Measurements from ENCODE around the gene POM121C.
"Not testable (repeated sequence)": the region's sequence is repeated elsewhere in the genome, so short reads cannot be mapped to it uniquely, and the experiment has no call there.

Gene POM121C

DNA sequence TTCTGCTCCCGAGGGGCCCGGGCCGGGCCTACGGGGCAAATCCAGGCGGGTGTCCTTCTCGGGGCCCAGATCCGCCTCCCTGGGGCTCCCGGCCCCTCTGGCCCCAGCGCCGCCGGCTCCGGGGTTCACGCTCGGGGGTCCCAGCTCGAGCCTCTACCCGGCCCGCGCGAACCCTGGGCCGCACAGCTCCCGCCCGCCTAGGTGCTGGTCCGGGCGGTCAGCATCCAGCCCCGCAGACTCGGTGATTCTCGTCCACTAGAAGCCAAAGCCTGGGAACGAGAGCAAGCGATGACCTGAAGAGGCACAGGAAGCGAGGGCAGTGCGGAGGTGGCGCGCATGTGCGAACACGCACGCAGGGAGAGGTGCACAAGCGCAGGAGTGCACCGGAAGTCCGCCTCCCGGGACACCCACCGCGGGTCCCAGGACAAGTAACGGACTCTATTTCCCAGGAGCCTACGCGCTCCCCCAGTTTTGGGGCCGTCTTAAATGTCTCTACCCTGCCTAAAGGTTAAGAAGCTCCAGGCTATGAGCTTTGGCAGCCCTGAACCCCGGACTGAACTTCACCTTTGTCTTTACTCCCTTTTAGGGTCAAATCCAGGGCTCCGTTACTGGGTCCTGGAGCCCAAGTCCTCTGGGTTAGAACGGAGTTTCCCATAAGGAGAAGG, at the start of gene POM121C:
Gene POM121C (minus strand): TSS at position 321 of the 665 bp plus-strand sequence. CDS start 44,803 bp downstream, outside the sequence.
- peak within 1 kb of the TSS; percentile 77 for H3K27ac ChIP-seq

- no peak for TF ChIP-seq ZFX (IDR thresholded peaks at IDR 0.05; ENCODE audit: borderline replicate concordance)
These were observed 48.7 kb upstream of the POM121C start for GRCh38 chr7:75534727-75535307.

DNA sequence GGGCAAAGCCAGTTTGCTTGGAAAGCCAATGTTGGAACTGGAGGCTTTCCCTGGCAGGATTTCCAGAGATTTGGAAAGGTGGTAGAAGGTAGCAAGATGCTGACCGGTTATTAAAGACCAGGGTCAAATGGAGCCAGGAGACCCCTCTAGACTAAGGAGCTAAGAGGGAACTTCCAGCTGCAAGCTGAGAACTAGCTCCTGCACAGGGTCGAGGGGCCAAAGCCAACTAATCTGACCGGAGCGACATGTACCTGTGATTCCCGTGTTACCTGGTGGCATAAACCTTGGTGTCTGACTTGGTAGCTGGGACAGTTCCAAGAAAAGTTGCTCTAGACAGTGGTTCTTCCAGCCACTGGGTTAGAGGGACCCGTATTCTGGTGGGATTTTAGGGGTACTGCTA, 47.8 kb upstream of the POM121C start:
- H3K27ac ChIP-seq = no peak overlapping the region
- no peak for TF ChIP-seq ZFX (IDR thresholded peaks at IDR 0.05; ENCODE audit: borderline replicate concordance)
- TF ChIP-seq, protein P1, sequence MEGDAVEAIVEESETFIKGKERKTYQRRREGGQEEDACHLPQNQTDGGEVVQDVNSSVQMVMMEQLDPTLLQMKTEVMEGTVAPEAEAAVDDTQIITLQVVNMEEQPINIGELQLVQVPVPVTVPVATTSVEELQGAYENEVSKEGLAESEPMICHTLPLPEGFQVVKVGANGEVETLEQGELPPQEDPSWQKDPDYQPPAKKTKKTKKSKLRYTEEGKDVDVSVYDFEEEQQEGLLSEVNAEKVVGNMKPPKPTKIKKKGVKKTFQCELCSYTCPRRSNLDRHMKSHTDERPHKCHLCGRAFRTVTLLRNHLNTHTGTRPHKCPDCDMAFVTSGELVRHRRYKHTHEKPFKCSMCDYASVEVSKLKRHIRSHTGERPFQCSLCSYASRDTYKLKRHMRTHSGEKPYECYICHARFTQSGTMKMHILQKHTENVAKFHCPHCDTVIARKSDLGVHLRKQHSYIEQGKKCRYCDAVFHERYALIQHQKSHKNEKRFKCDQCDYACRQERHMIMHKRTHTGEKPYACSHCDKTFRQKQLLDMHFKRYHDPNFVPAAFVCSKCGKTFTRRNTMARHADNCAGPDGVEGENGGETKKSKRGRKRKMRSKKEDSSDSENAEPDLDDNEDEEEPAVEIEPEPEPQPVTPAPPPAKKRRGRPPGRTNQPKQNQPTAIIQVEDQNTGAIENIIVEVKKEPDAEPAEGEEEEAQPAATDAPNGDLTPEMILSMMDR (IDR thresholded peaks at IDR 0.05) = no peak

More at GRCh38 chr7:75534727-75535307, 48.7 kb upstream of the POM121C start:
- no peak overlapping the region for H3K27ac ChIP-seq

- TF ChIP-seq, protein P1 (IDR thresholded peaks at IDR 0.05) = no peak
- TF ChIP-seq ZFX (IDR thresholded peaks at IDR 0.05; ENCODE audit: borderline replicate concordance) = no peak
- H3K27ac ChIP-seq = no peak overlapping the region
These were observed 46.5 kb upstream of the POM121C start for GRCh38 chr7:75532639-75533038.

DNA sequence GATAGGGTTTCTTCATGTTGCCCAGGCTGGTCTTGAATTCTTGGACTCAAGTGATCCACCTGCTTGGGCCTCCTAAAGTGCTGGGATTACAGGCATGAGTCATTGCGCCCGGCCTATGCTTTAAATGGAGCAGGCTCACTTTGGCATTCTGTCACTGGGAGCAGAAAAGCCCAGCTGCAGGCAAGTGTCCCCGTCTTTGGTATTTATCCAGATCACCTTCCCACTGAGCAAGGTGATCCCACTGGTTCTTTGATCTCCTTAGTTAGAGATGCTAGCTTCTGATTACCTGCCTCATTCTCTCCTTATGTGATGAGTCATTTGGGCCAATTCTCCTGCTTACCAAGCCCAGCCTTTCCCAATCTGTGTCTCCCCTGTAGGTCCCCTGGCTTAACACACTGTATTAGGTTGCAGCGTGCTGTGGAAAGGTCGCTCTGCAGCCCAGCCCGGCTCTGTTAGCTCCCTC, 45.3 kb upstream of the POM121C start:
- no peak overlapping the region for H3K27ac ChIP-seq
- TF ChIP-seq, protein P1 (IDR thresholded peaks at IDR 0.05) = no peak
- no peak for TF ChIP-seq ZFX (IDR thresholded peaks at IDR 0.05; ENCODE audit: borderline replicate concordance)

DNA sequence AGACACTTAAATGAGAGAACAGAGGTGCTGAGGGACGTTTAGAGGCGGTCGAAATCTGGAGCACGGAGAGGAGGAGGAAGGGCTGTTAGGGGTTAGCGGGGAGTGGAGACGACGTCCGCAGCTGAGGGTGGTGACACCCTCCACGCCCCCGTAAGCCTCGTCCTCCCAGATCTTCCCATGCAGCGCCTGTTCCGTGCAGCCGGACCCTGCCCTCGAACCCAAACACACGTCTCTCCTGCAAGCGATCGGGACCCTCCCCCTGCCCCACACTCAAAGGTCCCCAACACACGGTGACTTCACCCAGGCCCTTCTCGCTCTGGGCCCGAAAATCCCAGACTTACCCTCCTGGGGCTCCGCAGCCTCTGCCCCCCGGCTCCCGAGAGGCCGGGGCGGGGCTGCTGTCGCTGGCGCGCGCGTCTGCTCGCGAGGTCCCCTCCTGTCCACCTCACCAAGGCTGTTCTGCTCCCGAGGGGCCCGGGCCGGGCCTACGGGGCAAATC, 41.2 kb upstream of the POM121C start:
- H3K27ac ChIP-seq = peak overlapping the region; percentile 77

DNA sequence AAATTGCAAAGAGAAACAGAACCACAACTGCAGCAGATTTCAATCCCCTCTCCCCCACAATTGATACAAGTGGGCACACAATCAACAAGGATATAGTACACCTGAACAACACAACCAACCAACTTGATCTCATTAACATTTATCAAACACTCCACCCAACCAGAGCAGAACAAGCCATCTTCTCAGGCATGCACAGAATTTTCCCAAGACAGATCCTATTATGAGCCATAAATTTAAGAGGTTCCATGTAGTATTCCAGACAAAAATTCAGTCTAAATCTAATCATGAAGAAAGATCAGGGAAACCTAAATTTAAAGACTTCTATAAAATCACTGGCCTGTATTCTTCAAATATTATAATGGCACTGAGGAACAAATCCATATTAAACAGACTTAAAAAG, 35.6 kb upstream of the POM121C start:
- not testable (repeated sequence) for H3K27ac ChIP-seq

DNA sequence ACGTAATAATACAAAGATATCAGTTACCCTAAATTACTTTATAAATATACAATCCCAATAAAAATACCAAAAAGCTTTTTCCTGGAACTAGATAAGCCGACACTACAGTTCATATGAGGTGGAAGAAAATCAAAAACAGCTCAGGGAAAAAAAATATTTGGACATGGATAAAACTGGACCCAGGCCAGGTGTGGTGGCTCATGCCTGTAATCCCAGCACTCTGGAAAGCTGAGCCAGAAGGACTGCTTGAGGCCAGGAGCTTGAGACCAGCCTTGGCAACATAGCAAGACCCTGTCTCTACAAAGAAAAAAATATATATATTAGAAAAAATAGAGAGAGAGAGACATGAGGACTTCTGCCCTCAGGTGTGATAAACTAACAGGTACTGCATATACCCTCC, 32.7 kb upstream of the POM121C start:
- H3K27ac ChIP-seq = not testable (repeated sequence)

GRCh38 chr7:75509033-75509432, 22.9 kb upstream of the POM121C start:
- not testable (repeated sequence) for H3K27ac ChIP-seq

DNA sequence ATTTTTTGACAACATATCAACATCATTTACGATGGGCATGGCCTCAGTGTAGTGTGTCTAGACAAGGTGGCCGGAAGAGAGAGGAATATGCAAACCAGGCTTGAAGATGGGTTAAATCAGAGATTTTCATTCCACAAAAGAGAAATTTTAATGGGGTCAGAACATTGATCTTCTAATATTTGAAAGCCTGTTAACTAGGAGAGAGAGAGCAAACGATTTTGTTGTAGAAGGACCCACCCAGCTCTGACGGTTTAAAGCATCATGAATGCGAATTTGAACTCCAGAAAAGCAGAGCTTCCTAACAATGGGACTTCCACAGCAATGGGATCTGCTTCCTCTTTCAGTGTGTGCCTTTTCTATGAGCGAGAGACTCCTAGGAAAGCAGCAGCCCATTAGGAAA, 5.9 kb upstream of the POM121C start, which contains the start of gene SPDYE5:
Gene SPDYE5 (plus strand): TSS at position 301 of the 400 bp plus-strand sequence. CDS start 1,728 bp downstream, outside the sequence.
- not testable (repeated sequence) for H3K27ac ChIP-seq

GRCh38 chr7:75485355-75485978, 632 bp downstream of the POM121C start:
- H3K27ac ChIP-seq = peak overlapping the region; percentile 77

DNA sequence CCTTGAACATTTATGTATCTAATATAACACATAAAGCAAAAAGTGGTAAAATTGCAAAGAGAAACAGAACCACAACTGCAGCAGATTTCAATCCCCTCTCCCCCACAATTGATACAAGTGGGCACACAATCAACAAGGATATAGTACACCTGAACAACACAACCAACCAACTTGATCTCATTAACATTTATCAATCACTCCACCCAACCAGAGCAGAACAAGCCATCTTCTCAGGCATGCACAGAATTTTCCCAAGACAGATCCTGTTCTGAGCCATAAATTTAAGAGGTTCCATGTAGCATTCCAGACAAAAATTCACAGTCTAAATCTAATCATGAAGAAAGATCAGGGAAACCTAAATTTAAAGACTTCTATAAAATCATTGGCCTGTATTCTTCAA, 5.8 kb downstream of the POM121C start:
- H3K27ac ChIP-seq = not testable (repeated sequence)

DNA sequence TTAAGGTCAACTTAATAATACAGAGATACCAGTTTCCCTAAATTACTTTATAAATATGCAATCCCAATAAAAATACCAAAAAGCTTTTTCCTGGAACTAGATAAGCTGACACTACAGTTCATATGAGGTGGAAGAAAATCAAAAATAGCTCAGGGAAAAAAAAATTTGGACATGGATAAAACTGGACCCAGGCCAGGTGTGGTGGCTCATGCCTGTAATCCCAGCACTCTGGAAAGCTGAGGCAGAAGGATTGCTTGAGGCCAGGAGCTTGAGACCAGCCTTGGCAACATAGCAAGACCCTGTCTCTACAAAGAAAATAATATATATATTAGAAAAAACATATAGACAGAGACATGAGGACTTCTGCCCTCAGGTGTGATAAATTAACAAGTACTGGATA, 8.6 kb downstream of the POM121C start:
- not testable (repeated sequence) for H3K27ac ChIP-seq

GRCh38 chr7:75470166-75470565, 15.9 kb downstream of the POM121C start:
- H3K27ac ChIP-seq = not testable (repeated sequence)

GRCh38 chr7:75460541-75460940, 25.6 kb downstream of the POM121C start:
- not testable (repeated sequence) for H3K27ac ChIP-seq

GRCh38 chr7:75458034-75458433, 28.1 kb downstream of the POM121C start:
- H3K27ac ChIP-seq = not testable (repeated sequence)

DNA sequence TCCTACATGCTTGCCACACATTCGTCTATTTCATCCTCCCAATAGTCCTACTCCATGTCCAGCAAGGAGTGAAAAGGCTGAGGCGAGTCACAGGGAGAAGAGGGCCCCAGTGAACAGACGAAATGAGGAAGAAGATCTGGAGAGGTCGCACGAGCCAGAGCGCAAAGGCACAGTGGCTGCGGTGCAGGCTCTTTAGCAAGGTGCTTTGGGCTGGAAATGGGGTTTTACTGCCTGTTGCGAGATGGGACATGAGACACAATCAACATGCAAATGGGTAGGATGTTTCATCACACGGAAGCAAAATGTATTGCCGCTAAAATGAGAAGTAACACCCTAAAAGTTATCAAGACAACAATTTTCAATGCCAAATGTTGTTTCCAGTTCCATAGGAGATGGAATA, 29.7 kb downstream of the POM121C start:
- not testable (repeated sequence) for H3K27ac ChIP-seq
